ENCODE measurements around the gene CTNNA2.

CTNNA2 gene

GRCh38 chr2:79929624-79930023 lies 416.8 kb downstream of the CTNNA2 start:
- TF ChIP-seq ZFP30 (CRISPR knock-in tag; IDR thresholded peaks at IDR 0.05) (no peak), CSRNP3 (CRISPR knock-in tag; IDR thresholded peaks at IDR 0.05) (no peak), BACH2 (CRISPR knock-in tag; IDR thresholded peaks at IDR 0.05; ENCODE audit: borderline replicate concordance) (no peak), ZFP3 (CRISPR knock-in tag; IDR thresholded peaks at IDR 0.05) (no peak), RARB (CRISPR knock-in tag; IDR thresholded peaks at IDR 0.05) (no peak), CREB5 (CRISPR knock-in tag; IDR thresholded peaks at IDR 0.05; ENCODE audit: low read depth) (no peak), ZNF565 (CRISPR knock-in tag; conservative IDR thresholded peaks at IDR 0.05; ENCODE audit: low read depth) (no peak), PATZ1 (CRISPR knock-in tag; IDR thresholded peaks at IDR 0.05; ENCODE audit: borderline replicate concordance) (no peak), CSDC2 (CRISPR knock-in tag; IDR thresholded peaks at IDR 0.05) (no peak), ARNTL (CRISPR knock-in tag; IDR thresholded peaks at IDR 0.05; ENCODE audit: borderline replicate concordance, low read depth) (no peak)
- ATAC-seq, result no peak

- no peak for ATAC-seq
- TF ChIP-seq ESRRG (CRISPR knock-in tag; IDR thresholded peaks at IDR 0.05) (no peak), TOX (CRISPR knock-in tag; IDR thresholded peaks at IDR 0.05; ENCODE audit: borderline replicate concordance) (no peak)
Observed at GRCh38 chr2:79935046-79935732, 422.3 kb downstream of the CTNNA2 start.

GRCh38 chr2:79935771-79936657 lies 423.2 kb downstream of the CTNNA2 start:
- TF ChIP-seq BACH2 (CRISPR knock-in tag; IDR thresholded peaks at IDR 0.05; ENCODE audit: borderline replicate concordance) (no peak), RARB (CRISPR knock-in tag; IDR thresholded peaks at IDR 0.05) (no peak), OSR1 (CRISPR knock-in tag; IDR thresholded peaks at IDR 0.05) (no peak), TCF4 (CRISPR knock-in tag; IDR thresholded peaks at IDR 0.05; ENCODE audit: borderline replicate concordance) (no peak), ZFP3 (CRISPR knock-in tag; IDR thresholded peaks at IDR 0.05) (no peak), GLIS3 (CRISPR knock-in tag; IDR thresholded peaks at IDR 0.05) (no peak), ZFP30 (CRISPR knock-in tag; IDR thresholded peaks at IDR 0.05) (no peak), CSRNP3 (CRISPR knock-in tag; IDR thresholded peaks at IDR 0.05) (no peak; the same call in 1 of the 2 replicates), ESRRG (CRISPR knock-in tag; IDR thresholded peaks at IDR 0.05) (no peak), PATZ1 (CRISPR knock-in tag; IDR thresholded peaks at IDR 0.05; ENCODE audit: borderline replicate concordance) (no peak), TSHZ2 (CRISPR knock-in tag; IDR thresholded peaks at IDR 0.05) (no peak), CREB5 (CRISPR knock-in tag; IDR thresholded peaks at IDR 0.05; ENCODE audit: low read depth) (no peak)
- peak; percentile 97 for ATAC-seq
